Body of pancreas (tissue), 4 donors: ENCODE data around the gene S100B.

Source experiments
- POLR2A ChIP-seq, 3 donors: fragments of 450-650 bp; IDR thresholded peaks; one replicate each; pipeline ENCODE4 v1.6.1; 2016; ENCODE audit warnings: antibody characterized with exemption in 3 of 3, mild to moderate bottlenecking in 2 of 3
- TF ChIP-seq, protein P1 (sequence below), 7 experiments: fragments of 450-650 bp in 4 of 7; fragments of 200-600 bp in 3 of 7; sonication (generic) in 3 of 7; IDR thresholded peaks; one replicate each; pipeline ENCODE4 v1.5.1; 2016 to 2019; ENCODE audit warnings: antibody characterized with exemption in 7 of 7

- TF ChIP-seq, protein P1, sequence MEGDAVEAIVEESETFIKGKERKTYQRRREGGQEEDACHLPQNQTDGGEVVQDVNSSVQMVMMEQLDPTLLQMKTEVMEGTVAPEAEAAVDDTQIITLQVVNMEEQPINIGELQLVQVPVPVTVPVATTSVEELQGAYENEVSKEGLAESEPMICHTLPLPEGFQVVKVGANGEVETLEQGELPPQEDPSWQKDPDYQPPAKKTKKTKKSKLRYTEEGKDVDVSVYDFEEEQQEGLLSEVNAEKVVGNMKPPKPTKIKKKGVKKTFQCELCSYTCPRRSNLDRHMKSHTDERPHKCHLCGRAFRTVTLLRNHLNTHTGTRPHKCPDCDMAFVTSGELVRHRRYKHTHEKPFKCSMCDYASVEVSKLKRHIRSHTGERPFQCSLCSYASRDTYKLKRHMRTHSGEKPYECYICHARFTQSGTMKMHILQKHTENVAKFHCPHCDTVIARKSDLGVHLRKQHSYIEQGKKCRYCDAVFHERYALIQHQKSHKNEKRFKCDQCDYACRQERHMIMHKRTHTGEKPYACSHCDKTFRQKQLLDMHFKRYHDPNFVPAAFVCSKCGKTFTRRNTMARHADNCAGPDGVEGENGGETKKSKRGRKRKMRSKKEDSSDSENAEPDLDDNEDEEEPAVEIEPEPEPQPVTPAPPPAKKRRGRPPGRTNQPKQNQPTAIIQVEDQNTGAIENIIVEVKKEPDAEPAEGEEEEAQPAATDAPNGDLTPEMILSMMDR (IDR thresholded peaks at IDR 0.05): no peak
- no peak for TF ChIP-seq POLR2A (IDR thresholded peaks at IDR 0.05)
Measured at GRCh38 chr21:46585191-46585953, 19.5 kb downstream of the S100B start.
